Fibroblast of mammary gland (primary cell): ENCODE results near the gene BIK.
"Not testable (repeated sequence)": the region's sequence is repeated elsewhere in the genome, so short reads cannot be mapped to it uniquely, and the experiment has no call there.

Experiments used
- DNase-seq: peaks from one replicate; pipeline ENCODE4 v3.0.0-alpha.2; 2010; ENCODE audit warnings: low read depth
- H3K4me3 ChIP-seq: 2 replicates; pipeline ENCODE4 v1.5.1; 2011; ENCODE audit warnings: low read depth, mild to moderate bottlenecking, low read length, moderate library complexity; ENCODE audit not compliant: control insufficient read depth
- CTCF ChIP-seq: conservative IDR thresholded peaks from 2 replicates; pipeline ENCODE4 v1.5.1; 2011; ENCODE audit warnings: low read depth, low read length, inconsistent platforms; ENCODE audit not compliant: control insufficient read depth, insufficient read depth

The BIK gene

GRCh38 chr22:43101306-43101705 is 9.2 kb upstream of the BIK start:
- no peak for DNase-seq
- no peak for TF ChIP-seq CTCF
- no peak overlapping the region for H3K4me3 ChIP-seq

- DNase-seq = peak; percentile 13
Measured at GRCh38 chr22:43104056-43104625, 6.4 kb upstream of the BIK start.

GRCh38 chr22:43104950-43105349 is 5.6 kb upstream of the BIK start:
- H3K4me3 ChIP-seq, DNase-seq: not testable (repeated sequence)

More at GRCh38 chr22:43104056-43104625, 6.4 kb upstream of the BIK start:
- H3K4me3 ChIP-seq = not testable (repeated sequence)

- no peak for TF ChIP-seq CTCF
- no peak for DNase-seq
- H3K4me3 ChIP-seq = no peak overlapping the region
Measured at GRCh38 chr22:43106302-43106701, 4.2 kb upstream of the BIK start.

GRCh38 chr22:43109511-43109910 is 1.0 kb upstream of the BIK start:
- TF ChIP-seq CTCF = no peak
- no peak for DNase-seq

GRCh38 chr22:43109921-43110443 is 568 bp upstream of the BIK start:
- DNase-seq = no peak
- no peak for TF ChIP-seq CTCF
- peak overlapping the region; percentile 21 for H3K4me3 ChIP-seq

More at GRCh38 chr22:43109511-43109910, 1.0 kb upstream of the BIK start:
- no peak overlapping the region for H3K4me3 ChIP-seq

- TF ChIP-seq CTCF = no peak
- DNase-seq = no peak
- peak overlapping the region; percentile 13 for H3K4me3 ChIP-seq
Measured at GRCh38 chr22:43110927-43111623, 525 bp downstream of the BIK start.
